Heart left ventricle (tissue), 16 donors: Measurements from ENCODE around the gene CAMK2D. TPM values are rescaled to one million over a fixed set of nuclear protein-coding genes. Genes with fewer than 3 reads are reported as not detected.
"Not testable (repeated sequence)": the region's sequence is repeated elsewhere in the genome, so short reads cannot be mapped to it uniquely, and the experiment has no call there.

Experiments used
- ATAC-seq, 4 donors: fragments of 200-7000 bp; cut with Tn5 transposase; one replicate each; pipeline ENCODE4 v1.9.1; 2020 to 2022; ENCODE audit warnings: moderate library complexity in 4 of 4, mild to moderate bottlenecking in 3 of 4, moderate number of reproducible peaks in 1 of 4
- DNase-seq, 5 donors: peaks; one replicate each; pipeline ENCODE4 v3.0.0-alpha.2; 2020
- H3K27ac ChIP-seq, 12 donors: fragments of 200-600 bp; sonication (generic) in 4 of 12; one replicate each; pipeline versions ENCODE4 v1.5.0 to v1.8.0; 2016 to 2022; ENCODE audit warnings: mild to moderate bottlenecking in 2 of 12
- H3K27me3 ChIP-seq, 9 donors: fragments of 200-600 bp; sonication (generic) in 2 of 9; one replicate each; pipeline versions ENCODE4 v1.5.1 to v1.8.0; 2016 to 2022; ENCODE audit warnings: mild to moderate bottlenecking in 3 of 9
- H3K36me3 ChIP-seq, 9 donors: fragments of 200-600 bp; sonication (generic) in 2 of 9; one replicate each; pipeline versions ENCODE4 v1.5.0 to v1.8.0; 2018 to 2022; ENCODE audit warnings: mild to moderate bottlenecking in 2 of 9
- H3K4me1 ChIP-seq, 12 donors: fragments of 200-600 bp; sonication (generic) in 4 of 12; one replicate each; pipeline versions ENCODE4 v1.5.0 to v1.8.0; 2016 to 2022; ENCODE audit warnings: mild to moderate bottlenecking in 3 of 12
- H3K4me3 ChIP-seq, 12 donors: fragments of 200-600 bp; sonication (generic) in 4 of 12; one replicate each; pipeline versions ENCODE4 v1.5.0 to v1.8.0; 2017 to 2022; ENCODE audit warnings: mild to moderate bottlenecking in 9 of 12, moderate library complexity in 4 of 12
- H3K9me3 ChIP-seq, 12 donors: fragments of 200-600 bp; sonication (generic) in 4 of 12; one replicate each; pipeline versions ENCODE4 v1.5.0 to v1.8.0; 2016 to 2022; ENCODE audit warnings: mild to moderate bottlenecking in 1 of 12
- POLR2A ChIP-seq, 2 donors: fragments of 450-650 bp; IDR thresholded peaks; one replicate each; pipeline ENCODE4 v1.6.1; 2017; ENCODE audit warnings: antibody characterized with exemption in 2 of 2, mild to moderate bottlenecking in 2 of 2, moderate library complexity in 2 of 2
- WGBS, 4 donors: extraction: QIAGEN DNeasy Blood & Tissue Kit in 2 of 4; methylation state at CpG; one replicate each; pipeline versions ENCODE4 v1.1.5 to v1.1.7; 2013 to 2018; 5-methylcytosine and 5-hydroxymethylcytosine counted together
- intact Hi-C, 10 donors: fragments of 100-400 bp; cut with DNase I; formaldehyde crosslinking; loops; one replicate each; pipeline versions ENCODE4 v1.11.1 to v1.14.2; 2022
- polyA plus RNA-seq, 2 donors: library from polyadenylated mRNA; stranded (reverse); fragments of 200-250 nt; gene quantifications; one replicate each; pipeline ENCODE4 v1.2.3, GENCODE V29; 2013
- total RNA-seq, 9 donors: library from RNA; depleted of rRNA in 2 of 9; stranded (reverse); fragments of >200 nt in 2 of 9; fragmentation: NEBNext Ultra II Directional in 3 of 9; extraction: Animal tissue kit (Norgen Biotek cat#: 25700) in 3 of 9; gene quantifications; one replicate each; pipeline versions ENCODE4 v1.1.0 to v1.2.4, GENCODE V29; 2016 to 2023
- TF ChIP-seq, protein P1 (sequence below), 12 donors: fragments of 200-600 bp; sonication (generic) in 4 of 12; IDR thresholded peaks; one replicate each; pipeline versions ENCODE4 v1.5.0 to v1.8.0; 2018 to 2022; ENCODE audit warnings: antibody characterized with exemption in 12 of 12, mild to moderate bottlenecking in 5 of 12
- donor health status: ischemic (EF 13 %, LVEDD 7.1; RV severe dilation, severe dysfunction).
- donor health status: healthy with polysubstance abuse.
- donor health status: DM: no; HTN: yes; CAD: no.
- donor health status: DM: no; HTN: no; CAD: no.
- donor health status: ischemic (EF 25% LVEDD 6.9; RV normal size, moderate dysfunction).
- donor health status: ischemic (EF 25% LVEDD 5.7; RV mildly dilated, moderate dysfunction).
- donor health status: healthy.
- donor health status: DM: yes; HTN: yes; CAD: no.
- donor health status: ischemic (EF 35%, LVEDD 5.7; RV mildly dilated, moderate dysfunction).
- donor health status: nonischemic (EF 11% LVEDD 7.7; RV severe dilation, severe dysfunction).
- donor health status: DM: yes; HTN: yes; CAD: no.
- donor health status: PGD.
- donor health status: ischemic (EF 29% LVEDD 5.4; RV normal size, mild dysfunction).
- donor health status: nonischemic (EF 23%, LVEDD 6.1; RV moderate dilation, normal function).

CAMK2D gene
- total and polyA plus RNA-seq, 11 donors = 40.9 to 294 (median 215) TPM

DNA sequence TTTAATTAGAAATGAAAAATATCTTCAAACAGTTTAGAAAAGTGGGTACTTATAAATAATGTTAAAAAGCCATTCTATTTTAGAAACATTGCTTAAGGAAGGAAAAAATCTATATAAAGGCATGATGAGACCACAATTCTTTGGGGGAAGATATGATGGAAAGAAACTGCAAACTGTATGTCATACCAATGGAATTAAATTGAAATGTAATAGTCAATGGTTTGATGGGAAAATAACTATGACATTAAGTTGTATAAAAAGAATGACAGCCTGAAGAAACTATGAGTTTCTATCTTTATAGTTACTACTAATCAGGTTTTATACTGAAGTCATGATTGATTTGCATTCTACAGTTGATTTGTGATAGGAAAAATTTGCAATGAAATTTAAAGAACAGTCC, 40.3 kb upstream of the CAMK2D start:
- no peaks in the 10 kb centered on the region for H3K36me3 ChIP-seq
- ATAC-seq = no peak
- intact Hi-C loops = no loop called here
- H3K4me1 ChIP-seq = no peaks in the 10 kb centered on the region
- H3K4me3 ChIP-seq = no peak overlapping the region
- no peaks in the 10 kb centered on the region for H3K27me3 ChIP-seq
- no peak overlapping the region for H3K27ac ChIP-seq
- peaks cover 0 to 11% (median 0%) of the 10 kb centered on the region in 12 donors for H3K9me3 ChIP-seq
- DNase-seq = no peak
- TF ChIP-seq, protein P1, sequence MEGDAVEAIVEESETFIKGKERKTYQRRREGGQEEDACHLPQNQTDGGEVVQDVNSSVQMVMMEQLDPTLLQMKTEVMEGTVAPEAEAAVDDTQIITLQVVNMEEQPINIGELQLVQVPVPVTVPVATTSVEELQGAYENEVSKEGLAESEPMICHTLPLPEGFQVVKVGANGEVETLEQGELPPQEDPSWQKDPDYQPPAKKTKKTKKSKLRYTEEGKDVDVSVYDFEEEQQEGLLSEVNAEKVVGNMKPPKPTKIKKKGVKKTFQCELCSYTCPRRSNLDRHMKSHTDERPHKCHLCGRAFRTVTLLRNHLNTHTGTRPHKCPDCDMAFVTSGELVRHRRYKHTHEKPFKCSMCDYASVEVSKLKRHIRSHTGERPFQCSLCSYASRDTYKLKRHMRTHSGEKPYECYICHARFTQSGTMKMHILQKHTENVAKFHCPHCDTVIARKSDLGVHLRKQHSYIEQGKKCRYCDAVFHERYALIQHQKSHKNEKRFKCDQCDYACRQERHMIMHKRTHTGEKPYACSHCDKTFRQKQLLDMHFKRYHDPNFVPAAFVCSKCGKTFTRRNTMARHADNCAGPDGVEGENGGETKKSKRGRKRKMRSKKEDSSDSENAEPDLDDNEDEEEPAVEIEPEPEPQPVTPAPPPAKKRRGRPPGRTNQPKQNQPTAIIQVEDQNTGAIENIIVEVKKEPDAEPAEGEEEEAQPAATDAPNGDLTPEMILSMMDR (IDR thresholded peaks at IDR 0.05) = no peak
- no peak for TF ChIP-seq POLR2A (IDR thresholded peaks at IDR 0.05)

DNA sequence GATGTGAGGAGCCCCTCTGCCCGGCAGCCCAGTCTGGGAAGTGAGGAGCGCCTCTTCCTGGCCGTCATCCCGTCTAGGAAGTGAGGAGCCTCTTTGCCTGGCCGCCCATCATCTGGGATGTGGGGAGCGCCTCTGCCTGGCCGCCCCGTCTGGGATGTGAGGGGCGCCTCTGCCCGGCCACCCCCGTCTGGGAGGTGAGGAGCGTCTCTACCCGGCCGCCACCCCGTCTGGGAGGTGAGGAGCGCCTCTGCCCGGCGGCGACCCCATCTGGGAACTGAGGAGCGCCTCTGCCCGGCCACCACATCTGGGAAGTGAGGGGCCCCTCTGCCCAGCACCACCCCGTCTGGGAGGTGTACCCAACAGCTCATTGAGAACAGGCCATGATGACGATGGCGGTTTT, 34.8 kb upstream of the CAMK2D start:
- H3K27ac ChIP-seq, H3K36me3 ChIP-seq, H3K4me3 ChIP-seq, ATAC-seq, H3K4me1 ChIP-seq, H3K27me3 ChIP-seq: not testable (repeated sequence)
- WGBS, 4 donors = 93 to 97% (median 96%) methylated on average over 20 to 24 of the region's 24 CpGs
- intact Hi-C loops = loop anchor here in 1 of 10 donors (10.0 kb wide), 1 partner anchor 588 kb away; no protein-coding TSS in a partner anchor
- DNase-seq = peak in 1 of 5 donors; percentile 46
- peaks cover 0 to 26% (median 9%) of the 10 kb centered on the region in 12 donors for H3K9me3 ChIP-seq

DNA sequence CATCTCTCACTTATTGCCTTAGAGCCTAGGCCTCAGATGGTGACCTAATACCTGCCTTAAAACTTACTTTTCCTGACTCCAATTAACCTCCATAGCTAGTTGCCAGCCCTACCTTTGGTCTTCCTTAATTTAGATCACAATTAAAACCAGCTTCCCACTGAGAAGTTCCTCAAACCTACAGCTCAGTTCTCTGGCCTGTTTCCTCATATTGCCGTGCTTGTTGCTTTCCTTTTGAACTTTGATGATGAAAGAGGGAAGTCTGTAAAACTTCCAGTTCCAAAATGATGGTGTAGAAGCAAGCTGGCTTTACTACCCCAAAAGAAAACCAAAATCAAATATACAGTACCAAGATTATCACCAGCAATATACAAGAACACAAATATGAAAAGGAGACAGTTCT, 28.9 kb upstream of the CAMK2D start:
- no peaks in the 10 kb centered on the region for H3K27me3 ChIP-seq
- DNase-seq (no peak), ATAC-seq (peak in 1 of 4 donors; percentile 26)
- peaks cover 0 to 27% (median 13%) of the 10 kb centered on the region in 12 donors for H3K9me3 ChIP-seq
- peak overlapping the region in 1 of 12 donors; percentile 81 for H3K27ac ChIP-seq
- peaks cover 0 to 49% (median 0%) of the 10 kb centered on the region in 12 donors for H3K4me1 ChIP-seq
- 70 to 86% (median 78%) methylated on average over 1 of the region's 1 CpG for WGBS, 4 donors
- H3K36me3 ChIP-seq = no peaks in the 10 kb centered on the region
- intact Hi-C loops = loop anchor here in 1 of 10 donors (10.0 kb wide), 1 partner anchor 594 kb away; no protein-coding TSS in a partner anchor
- TF ChIP-seq, protein P1 (IDR thresholded peaks at IDR 0.05) = no peak
- TF ChIP-seq POLR2A (IDR thresholded peaks at IDR 0.05) = no peak
- H3K4me3 ChIP-seq = no peak overlapping the region

DNA sequence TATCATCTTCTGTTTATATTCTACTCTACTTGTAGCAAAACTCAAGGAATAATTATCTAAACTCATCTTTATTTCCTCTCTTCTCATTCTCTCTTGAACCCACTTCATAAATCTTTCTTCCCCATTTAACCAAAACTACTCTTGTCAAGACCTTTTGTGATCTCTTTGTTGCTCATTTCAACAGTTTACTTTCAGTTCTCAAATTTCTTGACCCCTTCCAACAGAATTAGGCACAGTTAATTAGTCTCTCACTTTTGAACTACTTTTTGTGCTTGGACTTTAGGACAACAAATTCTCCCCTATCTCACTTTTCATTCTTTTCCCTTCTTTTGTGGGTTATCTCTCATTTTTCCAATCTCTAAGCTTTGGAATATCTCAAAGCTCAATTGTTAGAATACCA, 27.4 kb upstream of the CAMK2D start:
- Histone ChIP-seq H3K4me1 (peaks cover 0 to 65% (median 0%) of the 10 kb centered on the region in 12 donors), H3K27ac (peak overlapping the region in 1 of 12 donors; percentile 81)

More for the DNA sequence above, 27.4 kb upstream of the CAMK2D start:
- Histone ChIP-seq H3K9me3 (peaks cover 0 to 27% (median 13%) of the 10 kb centered on the region in 12 donors), H3K27me3 (no peaks in the 10 kb centered on the region), H3K36me3 (no peaks in the 10 kb centered on the region), H3K4me3 (no peak overlapping the region)
- intact Hi-C loops = loop anchor here in 8 of 10 donors (5.0 to 10.0 kb wide), 7 partner anchors 56 to 596 kb away; no protein-coding TSS in a partner anchor
- ATAC-seq (no peak), DNase-seq (no peak)
- no peak for TF ChIP-seq POLR2A (IDR thresholded peaks at IDR 0.05)
- TF ChIP-seq, protein P1 (IDR thresholded peaks at IDR 0.05) = no peak
